ENCODE measurements around the gene RAB11FIP3. TPM values are rescaled to one million over a fixed set of nuclear protein-coding genes. Genes with fewer than 3 reads are reported as not detected.

The RAB11FIP3 gene
- total and polyA plus RNA-seq, 7 experiments from 2014 or later, result 0.71 to 53.0 (median 43.3) TPM

Small RNA genes lying within 50 kb of the gene (microRNA-seq; reads per million reads assigned to microRNA genes)
- gene MIR3176 (ENCODE audit: borderline microRNAs expressed), result not detected
- not detected for gene MIR5587 (ENCODE audit: borderline microRNAs expressed)

Other genes with a start within 250 kb of the RAB11FIP3 start
- 10 to 100 TPM in 1 of 5 experiments, 1 to 10 TPM in 2, not detected in 2; 1.1 to 33.5 (median 2.2) TPM for gene HBA1, start 249.0 kb upstream of the RAB11FIP3 start, total RNA-seq
- not detected for gene HBA1, start 249.0 kb upstream of the RAB11FIP3 start, polyA plus RNA-seq
- gene HBQ1, start 245.2 kb upstream of the RAB11FIP3 start, total RNA-seq, result not detected
- not detected for gene HBQ1, start 245.2 kb upstream of the RAB11FIP3 start, polyA plus RNA-seq
- 100 to 1,000 TPM in 4 of 5 experiments, 10 to 100 TPM in 1; 64.7 to 177 (median 154) TPM for gene LUC7L, start 196.2 kb upstream of the RAB11FIP3 start, total RNA-seq
- gene LUC7L, start 196.2 kb upstream of the RAB11FIP3 start, polyA plus RNA-seq, result 10 to 100 TPM in 1 of 2 donors, 1 to 10 TPM in 1; 6.9 to 16.3 TPM
- gene FAM234A, start 190.8 kb upstream of the RAB11FIP3 start, total RNA-seq, result 10 to 100 TPM; 30.4 to 43.9 (median 32.9) TPM
- gene FAM234A, start 190.8 kb upstream of the RAB11FIP3 start, polyA plus RNA-seq, result 10 to 100 TPM; 31.3 to 42.2 TPM
- gene RGS11, start 149.7 kb upstream of the RAB11FIP3 start, total RNA-seq, result under 1 TPM in 2 of 5 experiments, not detected in 3; 0.17 to 0.22 TPM
- gene RGS11, start 149.7 kb upstream of the RAB11FIP3 start, polyA plus RNA-seq, result not detected
- 1 to 10 TPM in 3 of 5 experiments, not detected in 2; 1.2 to 2.1 (median 1.4) TPM for gene ARHGDIG, start 145.1 kb upstream of the RAB11FIP3 start, total RNA-seq
- gene ARHGDIG, start 145.1 kb upstream of the RAB11FIP3 start, polyA plus RNA-seq, result not detected
- gene PDIA2, start 142.5 kb upstream of the RAB11FIP3 start, total RNA-seq, result under 1 TPM in 1 of 5 experiments, not detected in 4; 0.42 TPM
- gene PDIA2, start 142.5 kb upstream of the RAB11FIP3 start, polyA plus RNA-seq, result not detected
- gene AXIN1, start 72.9 kb upstream of the RAB11FIP3 start, total RNA-seq, result 10 to 100 TPM; 25.6 to 45.9 (median 37.5) TPM
- gene AXIN1, start 72.9 kb upstream of the RAB11FIP3 start, polyA plus RNA-seq, result 1 to 10 TPM; 1.2 to 2.5 TPM
- gene MRPL28, start 55.1 kb upstream of the RAB11FIP3 start, total RNA-seq, result 10 to 100 TPM; 21.9 to 86.2 (median 26.5) TPM
- 10 to 100 TPM; 44.1 to 71.7 TPM for gene MRPL28, start 55.1 kb upstream of the RAB11FIP3 start, polyA plus RNA-seq
- gene PGAP6, start 43.7 kb upstream of the RAB11FIP3 start, total RNA-seq, result 100 to 1,000 TPM in 1 of 5 experiments, 10 to 100 TPM in 4; 32.2 to 107 (median 89.4) TPM
- gene PGAP6, start 43.7 kb upstream of the RAB11FIP3 start, polyA plus RNA-seq, result 10 to 100 TPM; 17.0 to 52.4 TPM
- gene NME4, start 28.4 kb upstream of the RAB11FIP3 start, total RNA-seq, result 10 to 100 TPM; 40.2 to 58.1 (median 42.9) TPM
- 10 to 100 TPM; 76.7 to 88.6 TPM for gene NME4, start 28.4 kb upstream of the RAB11FIP3 start, polyA plus RNA-seq
- gene DECR2, start 23.8 kb upstream of the RAB11FIP3 start, total RNA-seq, result 10 to 100 TPM in 3 of 5 experiments, 1 to 10 TPM in 2; 7.9 to 13.8 (median 11.6) TPM
- 1 to 10 TPM; 7.8 to 7.9 TPM for gene DECR2, start 23.8 kb upstream of the RAB11FIP3 start, polyA plus RNA-seq
- gene CAPN15, start 102.1 kb downstream of the RAB11FIP3 start, total RNA-seq, result 10 to 100 TPM; 51.0 to 89.8 (median 55.6) TPM
- gene CAPN15, start 102.1 kb downstream of the RAB11FIP3 start, polyA plus RNA-seq, result 1 to 10 TPM; 3.2 to 7.5 TPM
- not detected for gene PRR35, start 134.7 kb downstream of the RAB11FIP3 start, total RNA-seq
- gene PRR35, start 134.7 kb downstream of the RAB11FIP3 start, polyA plus RNA-seq, result not detected
- 1 to 10 TPM; 1.6 to 5.8 (median 3.2) TPM for gene NHLRC4, start 141.4 kb downstream of the RAB11FIP3 start, total RNA-seq
- gene NHLRC4, start 141.4 kb downstream of the RAB11FIP3 start, polyA plus RNA-seq, result 1 to 10 TPM; 4.6 to 5.1 TPM
- gene PIGQ, start 144.3 kb downstream of the RAB11FIP3 start, total RNA-seq, result 10 to 100 TPM; 27.1 to 63.0 (median 45.1) TPM
- gene PIGQ, start 144.3 kb downstream of the RAB11FIP3 start, polyA plus RNA-seq, result 10 to 100 TPM; 12.3 to 16.2 TPM
- gene RAB40C, start 164.4 kb downstream of the RAB11FIP3 start, total RNA-seq, result 10 to 100 TPM; 15.8 to 23.2 (median 17.8) TPM
- 10 to 100 TPM in 1 of 2 donors, 1 to 10 TPM in 1; 7.9 to 17.5 TPM for gene RAB40C, start 164.4 kb downstream of the RAB11FIP3 start, polyA plus RNA-seq
- under 1 TPM; 0.34 to 0.81 (median 0.56) TPM for gene WFIKKN1, start 205.3 kb downstream of the RAB11FIP3 start, total RNA-seq
- gene WFIKKN1, start 205.3 kb downstream of the RAB11FIP3 start, polyA plus RNA-seq, result not detected
- 10 to 100 TPM; 41.7 to 97.5 (median 64.0) TPM for gene METTL26, start 210.7 kb downstream of the RAB11FIP3 start, total RNA-seq
- 10 to 100 TPM; 95.8 to 96.9 TPM for gene METTL26, start 210.7 kb downstream of the RAB11FIP3 start, polyA plus RNA-seq
- gene MCRIP2, start 216.2 kb downstream of the RAB11FIP3 start, total RNA-seq, result 10 to 100 TPM; 21.4 to 33.6 (median 28.8) TPM
- 10 to 100 TPM; 26.8 to 35.8 TPM for gene MCRIP2, start 216.2 kb downstream of the RAB11FIP3 start, polyA plus RNA-seq
- gene WDR90, start 223.7 kb downstream of the RAB11FIP3 start, total RNA-seq, result 10 to 100 TPM; 11.7 to 70.6 (median 13.9) TPM
- under 1 TPM; 0.56 to 0.63 TPM for gene WDR90, start 223.7 kb downstream of the RAB11FIP3 start, polyA plus RNA-seq
- 100 to 1,000 TPM; 145 to 232 (median 186) TPM for gene RHOT2, start 242.5 kb downstream of the RAB11FIP3 start, total RNA-seq
- gene RHOT2, start 242.5 kb downstream of the RAB11FIP3 start, polyA plus RNA-seq, result 10 to 100 TPM; 32.7 to 56.7 TPM